Measurements from ENCODE around the gene SLC8A3.

SLC8A3 gene

GRCh38 chr14:70000601-70001000 is 188.2 kb downstream of the SLC8A3 start:
- Histone ChIP-seq H3K79me2 (ENCODE audit: insufficient read depth, low read length) (no peaks in the 10 kb centered on the region), H3K9ac (ENCODE audit: low read depth, low read length, poor library complexity, severe bottlenecking) (no peak overlapping the region), H3K4me1 (ENCODE audit: insufficient read depth, low read length, poor library complexity, severe bottlenecking) (no peaks in the 10 kb centered on the region), H3F3A (ENCODE audit: low read depth) (no peaks in the 10 kb centered on the region), H3K4me2 (ENCODE audit: low read depth, low read length, poor library complexity, severe bottlenecking) (no peak overlapping the region), H3K27me3 (ENCODE audit: insufficient read depth, low read length, poor library complexity, severe bottlenecking) (no peaks in the 10 kb centered on the region), H3K9me2 (replicated peaks; ENCODE audit: low read depth, low read length) (no peaks in the 10 kb centered on the region), H3K4me3 (ENCODE audit: low read length, poor library complexity, severe bottlenecking) (no peak overlapping the region), H3K9me3 (ENCODE audit: insufficient read depth, low read depth, low read length) (no peaks in the 10 kb centered on the region), H4K20me1 (ENCODE audit: insufficient read depth, low read length, poor library complexity, severe bottlenecking) (no peaks in the 10 kb centered on the region), H2AFZ (ENCODE audit: low read length) (no peak overlapping the region), H3K36me3 (ENCODE audit: insufficient read depth, low read length) (no peaks in the 10 kb centered on the region)
- TF ChIP-seq EZH2phosphoT487 (IDR thresholded peaks at IDR 0.05; ENCODE audit: borderline replicate concordance) (no peak), CTCF (conservative IDR thresholded peaks at IDR 0.05; ENCODE audit: low read length) (no peak)

GRCh38 chr14:69999261-69999674 is 189.5 kb downstream of the SLC8A3 start:
- Histone ChIP-seq H3K79me2 (ENCODE audit: insufficient read depth, low read length) (no peaks in the 10 kb centered on the region), H3K27me3 (ENCODE audit: insufficient read depth, low read length, poor library complexity, severe bottlenecking) (no peaks in the 10 kb centered on the region), H3K9ac (ENCODE audit: low read depth, low read length, poor library complexity, severe bottlenecking) (no peak overlapping the region), H3K9me2 (replicated peaks; ENCODE audit: low read depth, low read length) (no peaks in the 10 kb centered on the region), H3K9me3 (ENCODE audit: insufficient read depth, low read depth, low read length) (no peaks in the 10 kb centered on the region), H2AFZ (ENCODE audit: low read length) (no peak overlapping the region), H3K4me3 (ENCODE audit: low read length, poor library complexity, severe bottlenecking) (no peak overlapping the region), H3K4me1 (ENCODE audit: insufficient read depth, low read length, poor library complexity, severe bottlenecking) (no peaks in the 10 kb centered on the region), H3K36me3 (ENCODE audit: insufficient read depth, low read length) (no peaks in the 10 kb centered on the region), H3K4me2 (ENCODE audit: low read depth, low read length, poor library complexity, severe bottlenecking) (no peak overlapping the region), H4K20me1 (ENCODE audit: insufficient read depth, low read length, poor library complexity, severe bottlenecking) (no peaks in the 10 kb centered on the region), H3F3A (ENCODE audit: low read depth) (no peaks in the 10 kb centered on the region)
- no peak for TF ChIP-seq CTCF (conservative IDR thresholded peaks at IDR 0.05; ENCODE audit: low read length)
- no peak for TF ChIP-seq EZH2phosphoT487 (IDR thresholded peaks at IDR 0.05; ENCODE audit: borderline replicate concordance)

- H3K9me3 ChIP-seq (ENCODE audit: insufficient read depth, low read depth, low read length): no peaks in the 10 kb centered on the region
- TF ChIP-seq CTCF (conservative IDR thresholded peaks at IDR 0.05; ENCODE audit: low read length) (no peak), EZH2phosphoT487 (IDR thresholded peaks at IDR 0.05; ENCODE audit: borderline replicate concordance) (no peak)
- no peaks in the 10 kb centered on the region for H3K27me3 ChIP-seq (ENCODE audit: insufficient read depth, low read length, poor library complexity, severe bottlenecking)
- no peaks in the 10 kb centered on the region for H3K9me2 ChIP-seq (replicated peaks; ENCODE audit: low read depth, low read length)
- no peak overlapping the region for H2AFZ ChIP-seq (ENCODE audit: low read length)
- H4K20me1 ChIP-seq (ENCODE audit: insufficient read depth, low read length, poor library complexity, severe bottlenecking): no peaks in the 10 kb centered on the region
- H3K79me2 ChIP-seq (ENCODE audit: insufficient read depth, low read length): no peaks in the 10 kb centered on the region
- no peaks in the 10 kb centered on the region for H3F3A ChIP-seq (ENCODE audit: low read depth)
- H3K36me3 ChIP-seq (ENCODE audit: insufficient read depth, low read length): no peaks in the 10 kb centered on the region
- H3K4me1 ChIP-seq (ENCODE audit: insufficient read depth, low read length, poor library complexity, severe bottlenecking): no peaks in the 10 kb centered on the region
- H3K4me2 ChIP-seq (ENCODE audit: low read depth, low read length, poor library complexity, severe bottlenecking): no peak overlapping the region
- no peak overlapping the region for H3K4me3 ChIP-seq (ENCODE audit: low read length, poor library complexity, severe bottlenecking)
- H3K9ac ChIP-seq (ENCODE audit: low read depth, low read length, poor library complexity, severe bottlenecking): no peak overlapping the region
These were observed 190.9 kb downstream of the SLC8A3 start for GRCh38 chr14:69997849-69998248.

All from Loucy (cell line).